Stomach smooth muscle (tissue), 2 donors: ENCODE results near the gene BPI.

ENCODE experiments used
- H3K27ac ChIP-seq: one replicate; pipeline ENCODE4 v1.7.0; 2013; ENCODE audit warnings: mild to moderate bottlenecking, low read length, inconsistent platforms
- H3K27me3 ChIP-seq, 2 donors: one replicate each; pipeline ENCODE4 v1.7.0; 2013; ENCODE audit warnings: low read length in 2 of 2; ENCODE audit not compliant: insufficient read depth in 2 of 2, control insufficient read depth in 1 of 2
- H3K36me3 ChIP-seq, 2 donors: one replicate each; pipeline ENCODE4 v1.7.0; 2013; ENCODE audit warnings: low read length in 2 of 2; ENCODE audit not compliant: control insufficient read depth in 2 of 2, insufficient read depth in 2 of 2
- H3K4me1 ChIP-seq: one replicate; pipeline ENCODE4 v1.7.0; 2013; ENCODE audit warnings: low read length; ENCODE audit not compliant: control insufficient read depth, insufficient read depth
- H3K4me3 ChIP-seq, 2 donors: one replicate each; pipeline ENCODE4 v1.7.0; 2013; ENCODE audit warnings: low read length in 2 of 2
- H3K9ac ChIP-seq, 2 donors: one replicate each; pipeline ENCODE4 v1.7.0; 2013; ENCODE audit warnings: low read length in 2 of 2, mild to moderate bottlenecking in 1 of 2
- H3K9me3 ChIP-seq, 2 donors: one replicate each; pipeline ENCODE4 v1.7.0; 2013; ENCODE audit warnings: low read length in 2 of 2; ENCODE audit not compliant: control insufficient read depth in 2 of 2
- donor health status: healthy.
- donor health status: Pancreatic carcinoma.

The BPI gene

GRCh38 chr20:38344107-38344701, 40.2 kb downstream of the BPI start:
- Histone ChIP-seq H3K4me1 (peaks cover 6% of the 10 kb centered on the region), H3K9me3 (no peaks in the 10 kb centered on the region), H3K36me3 (no peaks in the 10 kb centered on the region), H3K27ac (no peak overlapping the region), H3K27me3 (peaks cover 0 to 5% of the 10 kb centered on the region in 2 donors), H3K4me3 (no peak overlapping the region), H3K9ac (no peak overlapping the region)

GRCh38 chr20:38345643-38346042, 41.7 kb downstream of the BPI start:
- Histone ChIP-seq H3K9ac (no peak overlapping the region), H3K4me1 (peaks cover 6% of the 10 kb centered on the region), H3K36me3 (no peaks in the 10 kb centered on the region), H3K27me3 (peaks cover 0 to 5% of the 10 kb centered on the region in 2 donors), H3K27ac (no peak overlapping the region), H3K4me3 (no peak overlapping the region), H3K9me3 (no peaks in the 10 kb centered on the region)

- Histone ChIP-seq H3K36me3 (no peaks in the 10 kb centered on the region), H3K27ac (no peak within 1 kb of the TSS), H3K4me1 (peaks cover 6% of the 10 kb centered on the region), H3K27me3 (peaks cover 0 to 5% of the 10 kb centered on the region in 2 donors), H3K9me3 (no peaks in the 10 kb centered on the region), H3K9ac (no peak within 1 kb of the TSS), H3K4me3 (no peak within 1 kb of the TSS)
Measured at GRCh38 chr20:38346247-38346651, 42.3 kb downstream of the BPI start, which contains the start of gene LBP. Gene LBP, plus strand, starts transcription at chr20:38346482. Its CDS starts 35 bp downstream, at chr20:38346517.

- H3K4me3 ChIP-seq = no peak overlapping the region
- no peak overlapping the region for H3K27ac ChIP-seq
- no peak overlapping the region for H3K9ac ChIP-seq
- peaks cover 0 to 5% of the 10 kb centered on the region in 2 donors for H3K27me3 ChIP-seq
- no peaks in the 10 kb centered on the region for H3K9me3 ChIP-seq
- peaks cover 6% of the 10 kb centered on the region for H3K4me1 ChIP-seq
- H3K36me3 ChIP-seq = no peaks in the 10 kb centered on the region
Measured at GRCh38 chr20:38346741-38347140, 42.8 kb downstream of the BPI start.

- H3K4me1 ChIP-seq = no peaks in the 10 kb centered on the region
- no peak overlapping the region for H3K9ac ChIP-seq
- no peaks in the 10 kb centered on the region for H3K36me3 ChIP-seq
- H3K4me3 ChIP-seq = no peak overlapping the region
- H3K27me3 ChIP-seq = peaks cover 0 to 5% of the 10 kb centered on the region in 2 donors
- no peak overlapping the region for H3K27ac ChIP-seq
- H3K9me3 ChIP-seq = no peaks in the 10 kb centered on the region
Measured at GRCh38 chr20:38349856-38350255, 45.9 kb downstream of the BPI start.

- Histone ChIP-seq H3K36me3 (no peaks in the 10 kb centered on the region), H3K4me1 (no peaks in the 10 kb centered on the region), H3K27ac (no peak overlapping the region), H3K4me3 (no peak overlapping the region), H3K27me3 (peaks cover 0 to 5% of the 10 kb centered on the region in 2 donors), H3K9ac (no peak overlapping the region), H3K9me3 (no peaks in the 10 kb centered on the region)
Measured at GRCh38 chr20:38350879-38351775, 47.2 kb downstream of the BPI start.

GRCh38 chr20:38353316-38353715, 49.4 kb downstream of the BPI start:
- Histone ChIP-seq H3K9ac (no peak overlapping the region), H3K4me1 (no peaks in the 10 kb centered on the region), H3K27me3 (no peaks in the 10 kb centered on the region), H3K4me3 (no peak overlapping the region), H3K9me3 (no peaks in the 10 kb centered on the region), H3K27ac (no peak overlapping the region), H3K36me3 (no peaks in the 10 kb centered on the region)

- Histone ChIP-seq H3K36me3 (no peaks in the 10 kb centered on the region), H3K4me3 (no peak overlapping the region), H3K9me3 (no peaks in the 10 kb centered on the region), H3K4me1 (no peaks in the 10 kb centered on the region), H3K27me3 (no peaks in the 10 kb centered on the region), H3K9ac (no peak overlapping the region), H3K27ac (no peak overlapping the region)
Measured at GRCh38 chr20:38354227-38354626, 50.3 kb downstream of the BPI start.

GRCh38 chr20:38355161-38356012, 51.4 kb downstream of the BPI start:
- Histone ChIP-seq H3K4me3 (no peak overlapping the region), H3K9ac (no peak overlapping the region), H3K27me3 (no peaks in the 10 kb centered on the region), H3K27ac (no peak overlapping the region), H3K4me1 (no peaks in the 10 kb centered on the region), H3K9me3 (no peaks in the 10 kb centered on the region), H3K36me3 (no peaks in the 10 kb centered on the region)

GRCh38 chr20:38357653-38358207, 53.8 kb downstream of the BPI start:
- Histone ChIP-seq H3K9me3 (no peaks in the 10 kb centered on the region), H3K36me3 (no peaks in the 10 kb centered on the region), H3K27ac (no peak overlapping the region), H3K9ac (no peak overlapping the region), H3K27me3 (no peaks in the 10 kb centered on the region), H3K4me3 (no peak overlapping the region), H3K4me1 (no peaks in the 10 kb centered on the region)
